K562 (cell line): ENCODE measurements around the gene BAD. TPM values are rescaled to one million over a fixed set of nuclear protein-coding genes. Genes with fewer than 3 reads are reported as not detected.

Experiments
- BACH1 ChIP-seq: fragments of 200-800 bp; sonication (Bioruptor generic); IDR thresholded peaks from 2 replicates; pipeline ENCODE4 v1.6.1; 2016; ENCODE audit warnings: missing genetic modification characterization, missing compliant biosample characterization
- HSF4 ChIP-seq: fragments of 250-450 bp; sonication (Bioruptor Pico); IDR thresholded peaks from 2 replicates; pipeline ENCODE4 v2.1.2; 2022; ENCODE audit warnings: mild to moderate bottlenecking, moderate library complexity, borderline replicate concordance
- KDM1A ChIP-seq, 2 experiments: fragments of 450-650 bp; IDR thresholded peaks; 2 replicates each; pipeline ENCODE4 v1.6.1; 2016; ENCODE audit warnings: mild to moderate bottlenecking in 2 of 2
- MEF2A ChIP-seq: IDR thresholded peaks from 2 replicates; pipeline ENCODE4 v1.6.1; 2011; ENCODE audit warnings: low read depth, mild to moderate bottlenecking, low read length, moderate library complexity; ENCODE audit not compliant: control insufficient read depth
- NFATC3 ChIP-seq: fragments of 450-650 bp; IDR thresholded peaks from 2 replicates; pipeline ENCODE4 v1.6.1; 2017; ENCODE audit warnings: mild to moderate bottlenecking
- NFIC ChIP-seq: fragments of 450-650 bp; IDR thresholded peaks from 2 replicates; pipeline ENCODE4 v1.6.1; 2017; ENCODE audit warnings: mild to moderate bottlenecking, inconsistent platforms
- PPARD ChIP-seq: fragments of 250-450 bp; sonication (Bioruptor Pico); IDR thresholded peaks from 2 replicates; pipeline ENCODE4 v1.8.0; 2022; ENCODE audit warnings: inconsistent platforms, mild to moderate bottlenecking, moderate library complexity
- PURB ChIP-seq: sonication (generic); formaldehyde crosslinking; IDR thresholded peaks from 2 replicates; pipeline ENCODE4 v1.9.0; 2021; ENCODE audit warnings: low read depth, mild to moderate bottlenecking, missing genetic modification reagents
- RNF2 ChIP-seq: sonication (generic); IDR thresholded peaks from 2 replicates; pipeline ENCODE4 v1.6.1; 2016
- TRIM24 ChIP-seq, 2 experiments: fragments of 450-650 bp; IDR thresholded peaks; 2 replicates each; pipeline ENCODE4 v1.6.1; 2016
- ZFP36 ChIP-seq: fragments of 150-350 bp; IDR thresholded peaks from 2 replicates; pipeline ENCODE4 v1.6.1; 2018; ENCODE audit warnings: low read length, low read depth; ENCODE audit not compliant: partially characterized antibody
- ZSCAN32 ChIP-seq: fragments of 450-650 bp; formaldehyde crosslinking; IDR thresholded peaks from 2 replicates; pipeline ENCODE4 v1.4.0; 2020; ENCODE audit warnings: mild to moderate bottlenecking, moderate library complexity
- polyA plus RNA-seq, 8 experiments: library from polyadenylated mRNA; depleted of rRNA in 4 of 8; stranded (reverse) in 5 of 8; unstranded in 3 of 8; fragments of >200 nt; fragmentation: Nextera tagmentation in 2 of 8; fragmentation: Illumina TruSeq in 1 of 8; extraction: Ambion mirVana in 2 of 8; extraction: Trizol in 1 of 8; gene quantifications; 2 replicates each; pipeline versions ENCODE4 v1.2.1 to v1.2.3, GENCODE V29; 2011 to 2014; ENCODE audit warnings: inconsistent platforms in 1 of 8, missing spikeins in 1 of 8
- total RNA-seq, 7 experiments: library from RNA; depleted of rRNA in 6 of 7; stranded (reverse); fragments of >200 nt in 6 of 7; fragmentation: Illumina TruSeq in 2 of 7; extraction: Trizol in 2 of 7; gene quantifications; 2 replicates each; pipeline versions ENCODE4 v1.2.1 to v1.2.3, GENCODE V29; 2011 to 2021; ENCODE audit warnings: low replicate concordance in 1 of 7
- TF ChIP-seq, protein P1 (sequence below), 2 experiments: fragments of 450-650 bp; IDR thresholded peaks; 2 replicates each; pipeline ENCODE4 v1.6.1; 2016
- TF ChIP-seq, protein P2 (sequence below): fragments of 450-650 bp; formaldehyde crosslinking; IDR thresholded peaks from 2 replicates; pipeline ENCODE4 v1.4.0; 2022; ENCODE audit warnings: missing genetic modification characterization
- TF ChIP-seq, protein P3 (sequence below): sonication (generic); formaldehyde crosslinking; IDR thresholded peaks from 2 replicates; pipeline ENCODE4 v1.8.1; 2022; ENCODE audit warnings: missing genetic modification reagents
- TF ChIP-seq, protein P4 (sequence below): conservative IDR thresholded peaks from 2 replicates; pipeline ENCODE4 v1.6.1; 2011; ENCODE audit warnings: low read depth, mild to moderate bottlenecking, low read length; ENCODE audit not compliant: control insufficient read depth
- TF ChIP-seq, protein P5 (sequence below): fragments of 450-650 bp; formaldehyde crosslinking; IDR thresholded peaks from 2 replicates; pipeline ENCODE4 v1.4.0; 2020; ENCODE audit warnings: mild to moderate bottlenecking, moderate library complexity
- TF ChIP-seq, protein P6 (sequence below): sonication (generic); formaldehyde crosslinking; IDR thresholded peaks from 2 replicates; pipeline ENCODE4 v1.8.0; 2022; ENCODE audit warnings: missing genetic modification reagents, mild to moderate bottlenecking, borderline replicate concordance

Gene BAD
- total and polyA plus RNA-seq, 9 of the 15 experiments (the other 6 are each of a cell fraction or from before 2014, with no cell fraction given): 0.61 to 45.6 (median 11.8) TPM

DNA sequence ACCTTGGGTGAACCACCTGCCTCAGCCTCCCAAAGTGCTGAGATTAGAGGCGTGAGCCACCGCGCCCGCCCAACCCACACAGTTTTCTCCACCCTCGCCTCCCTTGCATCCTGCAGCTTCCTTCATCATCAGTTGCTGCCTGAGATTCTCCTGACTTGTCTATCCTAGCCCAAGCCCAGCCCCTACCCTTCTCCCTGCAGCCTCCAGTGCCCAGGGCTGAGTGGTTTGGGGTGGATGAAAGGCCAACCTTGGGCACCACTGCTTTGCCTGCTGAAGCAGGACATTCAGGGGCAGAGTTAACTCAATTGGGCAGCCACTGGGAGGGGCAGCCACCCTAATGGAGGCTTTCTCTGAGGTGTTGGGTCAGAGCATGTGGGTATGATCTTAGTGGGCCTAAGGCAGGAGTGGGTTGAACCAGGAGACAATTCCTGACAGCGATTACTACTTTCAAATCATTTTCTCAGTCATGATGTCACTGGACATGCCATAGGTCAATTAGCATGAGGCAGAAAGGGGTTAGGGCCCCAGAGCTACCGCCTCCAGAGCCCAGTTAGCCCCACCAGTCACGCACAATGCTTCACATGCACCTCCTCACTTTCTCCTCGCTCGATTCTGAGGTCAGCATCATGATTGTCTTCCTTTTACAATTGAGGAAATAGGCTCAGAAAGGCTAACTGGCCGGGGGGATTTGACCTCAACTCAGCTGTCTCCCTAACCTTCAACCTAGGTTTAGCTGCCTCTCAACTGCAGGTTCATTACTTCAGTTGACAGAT, 44.6 kb downstream of the BAD start (continued):
- TF ChIP-seq, protein P1, sequence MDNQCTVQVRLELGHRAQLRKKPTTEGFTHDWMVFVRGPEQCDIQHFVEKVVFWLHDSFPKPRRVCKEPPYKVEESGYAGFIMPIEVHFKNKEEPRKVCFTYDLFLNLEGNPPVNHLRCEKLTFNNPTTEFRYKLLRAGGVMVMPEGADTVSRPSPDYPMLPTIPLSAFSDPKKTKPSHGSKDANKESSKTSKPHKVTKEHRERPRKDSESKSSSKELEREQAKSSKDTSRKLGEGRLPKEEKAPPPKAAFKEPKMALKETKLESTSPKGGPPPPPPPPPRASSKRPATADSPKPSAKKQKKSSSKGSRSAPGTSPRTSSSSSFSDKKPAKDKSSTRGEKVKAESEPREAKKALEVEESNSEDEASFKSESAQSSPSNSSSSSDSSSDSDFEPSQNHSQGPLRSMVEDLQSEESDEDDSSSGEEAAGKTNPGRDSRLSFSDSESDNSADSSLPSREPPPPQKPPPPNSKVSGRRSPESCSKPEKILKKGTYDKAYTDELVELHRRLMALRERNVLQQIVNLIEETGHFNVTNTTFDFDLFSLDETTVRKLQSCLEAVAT (IDR thresholded peaks at IDR 0.05): no peak
- TF ChIP-seq, protein P2, sequence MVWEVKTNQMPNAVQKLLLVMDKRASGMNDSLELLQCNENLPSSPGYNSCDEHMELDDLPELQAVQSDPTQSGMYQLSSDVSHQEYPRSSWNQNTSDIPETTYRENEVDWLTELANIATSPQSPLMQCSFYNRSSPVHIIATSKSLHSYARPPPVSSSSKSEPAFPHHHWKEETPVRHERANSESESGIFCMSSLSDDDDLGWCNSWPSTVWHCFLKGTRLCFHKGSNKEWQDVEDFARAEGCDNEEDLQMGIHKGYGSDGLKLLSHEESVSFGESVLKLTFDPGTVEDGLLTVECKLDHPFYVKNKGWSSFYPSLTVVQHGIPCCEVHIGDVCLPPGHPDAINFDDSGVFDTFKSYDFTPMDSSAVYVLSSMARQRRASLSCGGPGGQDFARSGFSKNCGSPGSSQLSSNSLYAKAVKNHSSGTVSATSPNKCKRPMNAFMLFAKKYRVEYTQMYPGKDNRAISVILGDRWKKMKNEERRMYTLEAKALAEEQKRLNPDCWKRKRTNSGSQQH: no peak
- TF ChIP-seq PURB (CRISPR knock-in tag) (no peak), BACH1 (no peak; the same call in 1 of the 2 replicates), ZFP36 (no peak), KDM1A (IDR thresholded peaks at IDR 0.05) (no peak), NFIC (no peak), PPARD (CRISPR knock-in tag) (no peak), HSF4 (CRISPR knock-in tag) (no peak), RNF2 (no peak), NFATC3 (no peak), TRIM24 (IDR thresholded peaks at IDR 0.05) (no peak), ZSCAN32 (CRISPR knock-in tag) (0 out of 2 replicates have a peak, but pooled peaks have one; percentile 2), MEF2A (no peak)
- TF ChIP-seq, protein P3, sequence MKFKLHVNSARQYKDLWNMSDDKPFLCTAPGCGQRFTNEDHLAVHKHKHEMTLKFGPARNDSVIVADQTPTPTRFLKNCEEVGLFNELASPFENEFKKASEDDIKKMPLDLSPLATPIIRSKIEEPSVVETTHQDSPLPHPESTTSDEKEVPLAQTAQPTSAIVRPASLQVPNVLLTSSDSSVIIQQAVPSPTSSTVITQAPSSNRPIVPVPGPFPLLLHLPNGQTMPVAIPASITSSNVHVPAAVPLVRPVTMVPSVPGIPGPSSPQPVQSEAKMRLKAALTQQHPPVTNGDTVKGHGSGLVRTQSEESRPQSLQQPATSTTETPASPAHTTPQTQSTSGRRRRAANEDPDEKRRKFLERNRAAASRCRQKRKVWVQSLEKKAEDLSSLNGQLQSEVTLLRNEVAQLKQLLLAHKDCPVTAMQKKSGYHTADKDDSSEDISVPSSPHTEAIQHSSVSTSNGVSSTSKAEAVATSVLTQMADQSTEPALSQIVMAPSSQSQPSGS: no peak
- TF ChIP-seq, protein P4, sequence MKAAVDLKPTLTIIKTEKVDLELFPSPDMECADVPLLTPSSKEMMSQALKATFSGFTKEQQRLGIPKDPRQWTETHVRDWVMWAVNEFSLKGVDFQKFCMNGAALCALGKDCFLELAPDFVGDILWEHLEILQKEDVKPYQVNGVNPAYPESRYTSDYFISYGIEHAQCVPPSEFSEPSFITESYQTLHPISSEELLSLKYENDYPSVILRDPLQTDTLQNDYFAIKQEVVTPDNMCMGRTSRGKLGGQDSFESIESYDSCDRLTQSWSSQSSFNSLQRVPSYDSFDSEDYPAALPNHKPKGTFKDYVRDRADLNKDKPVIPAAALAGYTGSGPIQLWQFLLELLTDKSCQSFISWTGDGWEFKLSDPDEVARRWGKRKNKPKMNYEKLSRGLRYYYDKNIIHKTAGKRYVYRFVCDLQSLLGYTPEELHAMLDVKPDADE: no peak
- TF ChIP-seq, protein P5, sequence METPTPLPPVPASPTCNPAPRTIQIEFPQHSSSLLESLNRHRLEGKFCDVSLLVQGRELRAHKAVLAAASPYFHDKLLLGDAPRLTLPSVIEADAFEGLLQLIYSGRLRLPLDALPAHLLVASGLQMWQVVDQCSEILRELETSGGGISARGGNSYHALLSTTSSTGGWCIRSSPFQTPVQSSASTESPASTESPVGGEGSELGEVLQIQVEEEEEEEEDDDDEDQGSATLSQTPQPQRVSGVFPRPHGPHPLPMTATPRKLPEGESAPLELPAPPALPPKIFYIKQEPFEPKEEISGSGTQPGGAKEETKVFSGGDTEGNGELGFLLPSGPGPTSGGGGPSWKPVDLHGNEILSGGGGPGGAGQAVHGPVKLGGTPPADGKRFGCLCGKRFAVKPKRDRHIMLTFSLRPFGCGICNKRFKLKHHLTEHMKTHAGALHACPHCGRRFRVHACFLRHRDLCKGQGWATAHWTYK (CRISPR knock-in tag): no peak
- TF ChIP-seq, protein P6, sequence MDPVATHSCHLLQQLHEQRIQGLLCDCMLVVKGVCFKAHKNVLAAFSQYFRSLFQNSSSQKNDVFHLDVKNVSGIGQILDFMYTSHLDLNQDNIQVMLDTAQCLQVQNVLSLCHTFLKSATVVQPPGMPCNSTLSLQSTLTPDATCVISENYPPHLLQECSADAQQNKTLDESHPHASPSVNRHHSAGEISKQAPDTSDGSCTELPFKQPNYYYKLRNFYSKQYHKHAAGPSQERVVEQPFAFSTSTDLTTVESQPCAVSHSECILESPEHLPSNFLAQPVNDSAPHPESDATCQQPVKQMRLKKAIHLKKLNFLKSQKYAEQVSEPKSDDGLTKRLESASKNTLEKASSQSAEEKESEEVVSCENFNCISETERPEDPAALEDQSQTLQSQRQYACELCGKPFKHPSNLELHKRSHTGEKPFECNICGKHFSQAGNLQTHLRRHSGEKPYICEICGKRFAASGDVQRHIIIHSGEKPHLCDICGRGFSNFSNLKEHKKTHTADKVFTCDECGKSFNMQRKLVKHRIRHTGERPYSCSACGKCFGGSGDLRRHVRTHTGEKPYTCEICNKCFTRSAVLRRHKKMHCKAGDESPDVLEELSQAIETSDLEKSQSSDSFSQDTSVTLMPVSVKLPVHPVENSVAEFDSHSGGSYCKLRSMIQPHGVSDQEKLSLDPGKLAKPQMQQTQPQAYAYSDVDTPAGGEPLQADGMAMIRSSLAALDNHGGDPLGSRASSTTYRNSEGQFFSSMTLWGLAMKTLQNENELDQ (CRISPR knock-in tag): no peak
